ENCODE data around the gene ERH.

Gene ERH

GRCh38 chr14:69355154-69355597 is 42.9 kb downstream of the ERH start:
- DNase-seq, result no peak

DNA sequence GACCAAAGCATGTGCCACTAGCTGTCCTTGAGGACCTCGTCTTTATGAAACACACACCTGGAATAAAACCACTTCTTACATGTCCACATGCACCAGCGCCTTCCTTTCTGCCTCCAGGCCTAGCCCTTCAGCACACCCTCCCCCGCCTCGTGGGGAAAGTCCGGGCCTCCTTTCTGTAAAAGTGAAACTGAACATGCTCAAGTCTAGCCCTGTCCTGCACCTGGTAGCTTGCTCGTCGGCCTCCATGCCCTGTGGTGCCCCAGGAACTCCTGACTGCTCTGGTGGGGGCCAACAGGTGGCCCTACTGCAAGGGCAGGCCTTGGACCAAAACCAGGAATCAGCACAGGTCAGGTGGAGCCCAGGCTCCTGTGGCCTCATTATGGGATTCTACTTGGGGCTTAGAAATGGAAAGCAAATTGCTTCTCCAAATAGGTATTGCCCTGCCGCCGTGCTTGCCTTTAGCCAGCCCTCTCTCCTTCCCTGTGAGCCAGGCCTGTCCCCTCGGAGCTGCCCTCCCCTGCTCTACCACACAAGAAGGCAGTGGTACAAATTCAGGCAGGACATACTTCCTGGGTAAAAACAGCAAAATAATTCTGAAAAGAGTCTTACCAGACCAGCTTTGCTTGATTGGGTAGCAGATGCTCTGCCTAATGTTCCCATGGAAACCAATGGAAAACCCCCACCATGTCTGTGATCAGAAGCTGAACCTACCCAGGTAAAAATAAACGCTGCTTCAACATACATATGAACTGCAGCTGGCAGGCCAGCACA is 43.5 kb downstream of the ERH start:
- DNase-seq, result peak; percentile 20

- DNase-seq, result no peak
Observed at GRCh38 chr14:69353168-69353567, 44.9 kb downstream of the ERH start.

- DNase-seq, result no peak
Observed at GRCh38 chr14:69351911-69352310, 46.2 kb downstream of the ERH start.

DNA sequence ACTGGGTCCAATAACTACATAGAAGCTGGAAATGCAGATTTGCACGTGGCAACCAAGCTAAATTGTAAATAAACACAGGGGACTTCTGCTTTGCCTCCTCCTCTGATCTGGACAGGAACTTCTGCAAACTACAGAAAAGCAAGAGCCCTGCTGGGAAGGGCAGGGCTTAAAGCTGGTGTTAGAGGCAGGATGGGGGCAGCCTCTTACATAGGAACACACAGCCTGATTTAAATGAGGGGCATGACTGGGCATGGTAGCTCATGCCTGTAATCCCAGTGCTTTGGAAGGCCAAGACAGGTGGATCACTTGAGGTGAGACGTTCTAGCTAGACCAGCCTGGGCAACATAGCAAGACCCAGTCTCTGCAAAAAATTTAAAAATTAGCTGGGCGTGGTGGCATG is 46.7 kb downstream of the ERH start:
- no peak for DNase-seq

- DNase-seq, result no peak
Observed at GRCh38 chr14:69350892-69351291, 47.2 kb downstream of the ERH start.

- no peak for DNase-seq
Observed at GRCh38 chr14:69349091-69349777, 48.9 kb downstream of the ERH start.

DNA sequence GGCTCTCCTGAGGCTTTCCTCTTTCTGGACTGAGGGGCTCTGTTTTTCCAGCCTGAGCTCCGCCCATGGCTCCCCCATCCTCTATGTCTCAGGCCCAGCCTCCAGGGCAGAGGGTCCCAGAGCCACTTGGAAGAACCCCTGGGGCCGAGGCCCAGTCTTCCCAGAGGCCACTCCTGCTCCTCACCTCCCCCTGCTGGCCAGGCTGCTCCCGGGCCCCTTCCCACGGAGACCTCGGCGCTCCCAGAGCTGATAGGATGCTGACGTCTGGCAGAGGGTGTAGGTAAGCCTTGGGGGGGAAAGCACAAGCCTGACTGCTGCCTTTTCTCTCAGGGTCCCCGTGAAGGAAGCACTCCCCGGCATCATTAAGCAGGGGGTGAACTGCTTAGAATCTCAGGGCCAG is 51.4 kb downstream of the ERH start:
- DNase-seq, result no peak

DNA sequence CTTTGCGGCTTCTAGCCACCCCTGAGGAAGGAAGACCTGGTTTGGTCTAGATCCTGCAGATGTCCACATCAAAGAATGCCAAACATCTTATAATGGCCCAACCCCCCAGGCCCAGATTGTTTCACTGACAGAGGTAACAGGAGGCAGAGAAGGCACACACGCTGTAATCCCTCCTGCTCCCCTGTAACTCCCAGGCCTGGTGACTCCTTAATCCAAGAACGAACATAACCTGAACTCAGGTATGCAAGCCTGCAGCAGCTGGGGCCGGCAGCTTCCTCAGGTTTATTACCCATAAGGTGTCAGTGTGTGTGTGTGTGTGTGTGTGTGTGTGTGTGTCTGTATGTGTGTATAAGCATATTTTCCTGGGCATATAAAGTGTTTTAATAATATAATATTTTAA is 52.7 kb downstream of the ERH start:
- DNase-seq, result no peak

GRCh38 chr14:69344171-69344570 is 53.9 kb downstream of the ERH start:
- no peak for DNase-seq

- no peak for DNase-seq
Observed at GRCh38 chr14:69342928-69343525, 55.1 kb downstream of the ERH start.

GRCh38 chr14:69339426-69339825 is 58.7 kb downstream of the ERH start:
- DNase-seq, result no peak

DNA sequence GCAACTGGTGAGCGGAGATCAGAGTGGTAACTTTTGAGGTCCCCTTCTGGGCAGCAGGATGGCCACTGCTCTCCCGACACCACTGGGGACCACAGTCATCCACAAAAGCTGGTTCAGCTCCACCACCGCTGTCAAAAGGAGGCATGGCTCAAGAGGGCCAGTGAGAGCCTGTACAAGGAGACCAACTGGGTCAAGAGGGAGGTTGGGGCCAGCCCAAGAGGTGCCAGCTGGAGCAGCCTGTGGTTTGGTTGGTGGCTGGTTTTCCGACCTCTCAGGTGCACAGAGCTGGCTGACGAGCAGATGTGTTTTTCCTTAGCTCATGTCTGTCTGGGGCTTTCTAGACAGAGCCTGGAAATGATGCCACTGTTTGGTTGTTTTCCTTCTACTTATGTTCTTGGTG is 60.1 kb downstream of the ERH start:
- DNase-seq, result no peak

GRCh38 chr14:69335371-69335771 is 62.7 kb downstream of the ERH start:
- no peak for DNase-seq

DNA sequence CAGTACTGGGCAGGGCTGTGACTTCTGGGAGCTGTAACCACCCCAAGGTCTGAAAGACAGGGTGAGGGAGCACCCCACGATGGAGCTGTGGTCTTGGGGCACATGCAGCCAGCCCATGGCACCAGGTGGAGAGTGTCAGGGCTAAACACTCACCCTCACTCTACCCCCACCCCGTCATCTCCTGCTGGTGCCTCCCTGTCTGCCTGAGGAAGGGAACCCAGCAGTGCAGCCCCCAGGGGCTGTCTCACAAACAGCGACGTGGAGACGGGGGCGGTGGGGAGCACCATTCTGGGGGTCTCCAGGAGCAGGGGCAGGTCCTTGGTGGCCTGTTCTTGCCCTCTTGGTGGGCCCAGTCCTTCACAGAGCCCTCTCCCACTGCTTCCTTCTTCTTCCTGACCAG is 63.5 kb downstream of the ERH start:
- DNase-seq, result no peak

- DNase-seq, result no peak
Observed at GRCh38 chr14:69333791-69334337, 64.2 kb downstream of the ERH start.

DNA sequence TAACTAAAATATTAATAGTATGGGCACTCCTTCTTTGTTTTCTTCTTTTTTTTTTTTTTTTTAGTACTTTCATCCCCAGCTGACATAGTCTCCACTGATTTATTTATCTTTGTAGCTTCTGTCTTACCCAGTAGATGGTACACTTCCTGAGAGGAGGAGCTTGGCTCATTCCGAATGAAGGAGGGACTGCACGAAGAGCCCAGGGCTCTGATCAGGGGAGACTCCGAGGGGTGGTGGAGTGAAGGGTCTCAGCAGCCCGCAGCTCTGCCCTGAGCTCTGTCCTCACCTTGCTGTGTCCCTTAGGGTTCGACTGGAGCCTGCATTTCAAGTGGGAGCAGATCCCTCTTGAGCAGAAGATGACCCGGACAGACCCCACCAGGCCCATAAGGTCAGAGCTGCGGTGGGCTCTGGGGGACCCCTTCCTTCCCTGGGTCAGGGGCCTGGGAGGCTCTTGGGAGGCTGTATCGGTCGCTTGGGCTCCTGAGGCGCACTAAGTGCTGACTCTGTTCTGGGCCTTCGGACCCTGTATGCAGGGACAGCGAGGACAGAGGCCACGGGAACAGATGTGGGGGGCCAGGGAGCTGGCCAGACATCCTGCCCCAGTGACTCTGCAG is 65.2 kb downstream of the ERH start:
- no peak for DNase-seq

DNA sequence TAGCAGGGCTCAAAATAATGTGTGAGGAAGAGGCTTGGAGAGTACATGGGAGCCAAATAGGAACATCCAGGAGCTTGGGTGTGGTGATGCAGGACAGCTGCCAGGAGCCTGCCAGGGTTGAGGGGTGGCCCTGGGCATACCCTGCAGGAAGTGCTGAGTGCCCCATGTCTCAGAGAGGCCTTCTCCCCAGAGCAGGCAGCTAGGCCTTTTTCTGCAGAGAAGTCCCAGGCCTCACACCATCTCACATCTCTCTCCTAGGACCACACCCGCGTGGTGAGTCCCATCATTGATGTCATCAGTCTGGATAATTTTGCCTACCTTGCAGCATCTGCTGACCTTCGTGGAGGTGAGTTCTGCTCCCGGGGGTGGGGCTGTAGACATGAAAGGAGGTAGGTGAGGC is 66.9 kb downstream of the ERH start:
- no peak for DNase-seq
